Fibroblast of peridontal ligament (primary cell): ENCODE measurements around the gene ELMO1.

Source experiments
- DNase-seq: peaks from one replicate; pipeline ENCODE4 v3.0.0-alpha.2; 2010; ENCODE audit errors: extremely low read depth

The ELMO1 gene

GRCh38 chr7:37056234-37056912 lies 392.3 kb downstream of the ELMO1 start:
- no peak for DNase-seq

GRCh38 chr7:37054624-37055241 lies 393.9 kb downstream of the ELMO1 start:
- no peak for DNase-seq

GRCh38 chr7:37052705-37053104 lies 396.0 kb downstream of the ELMO1 start:
- no peak for DNase-seq

- DNase-seq, result no peak
These were observed 397.9 kb downstream of the ELMO1 start for GRCh38 chr7:37050801-37051200.

- DNase-seq, result no peak
These were observed 400.0 kb downstream of the ELMO1 start for GRCh38 chr7:37048674-37049073.

- DNase-seq, result no peak
These were observed 401.4 kb downstream of the ELMO1 start for GRCh38 chr7:37047260-37047659.

- peak; percentile 27 for DNase-seq
These were observed 402.1 kb downstream of the ELMO1 start for GRCh38 chr7:37046531-37047079.

- DNase-seq, result no peak
These were observed 402.9 kb downstream of the ELMO1 start for GRCh38 chr7:37045681-37046179.

- no peak for DNase-seq
These were observed 407.2 kb downstream of the ELMO1 start for GRCh38 chr7:37041461-37041860.

- DNase-seq, result no peak
These were observed 408.3 kb downstream of the ELMO1 start for GRCh38 chr7:37040330-37040729.

- no peak for DNase-seq
These were observed 409.4 kb downstream of the ELMO1 start for GRCh38 chr7:37039131-37039749.

GRCh38 chr7:37038706-37039105 lies 410.0 kb downstream of the ELMO1 start:
- DNase-seq, result no peak

- DNase-seq, result no peak
These were observed 411.4 kb downstream of the ELMO1 start for GRCh38 chr7:37037286-37037685.

- DNase-seq, result peak; percentile 62
These were observed 413.0 kb downstream of the ELMO1 start for GRCh38 chr7:37035631-37036030.

- no peak for DNase-seq
These were observed 415.5 kb downstream of the ELMO1 start for GRCh38 chr7:37033141-37033540.

GRCh38 chr7:37032258-37032601 lies 416.4 kb downstream of the ELMO1 start:
- no peak for DNase-seq

- DNase-seq, result peak; percentile 100
These were observed 416.9 kb downstream of the ELMO1 start for GRCh38 chr7:37031571-37032257.

- DNase-seq, result no peak
These were observed 419.7 kb downstream of the ELMO1 start for GRCh38 chr7:37028909-37029440.

GRCh38 chr7:37027557-37028341 lies 420.9 kb downstream of the ELMO1 start:
- no peak for DNase-seq

- no peak for DNase-seq
These were observed 421.6 kb downstream of the ELMO1 start for GRCh38 chr7:37027104-37027503.

GRCh38 chr7:37018954-37019353 lies 429.7 kb downstream of the ELMO1 start:
- DNase-seq, result no peak
